Stimulated activated CD4-positive, alpha-beta T cell treated with anti-CD3 and anti-CD28 coated beads, TNF-alpha, amount 100 ng/mL, for 24 hours (primary cell): ENCODE measurements around the gene JMJD1C.
"Not testable (repeated sequence)": the region's sequence is repeated elsewhere in the genome, so short reads cannot be mapped to it uniquely, and the experiment has no call there.

Experiments
- DNase-seq, 3 experiments: peaks; one replicate each; pipeline ENCODE4 v3.0.0-alpha.2; 2020; ENCODE audit warnings: low read depth in 3 of 3

The JMJD1C gene

GRCh38 chr10:63365976-63366765 is 99.6 kb downstream of the JMJD1C start:
- DNase-seq: no peak

- no peak for DNase-seq
These were observed 100.9 kb downstream of the JMJD1C start for GRCh38 chr10:63364918-63365317.

GRCh38 chr10:63363951-63364350 is 101.8 kb downstream of the JMJD1C start:
- no peak for DNase-seq

GRCh38 chr10:63355682-63356081 is 110.1 kb downstream of the JMJD1C start:
- DNase-seq: no peak

GRCh38 chr10:63352976-63353375 is 112.8 kb downstream of the JMJD1C start:
- DNase-seq: no peak

- no peak for DNase-seq
These were observed 117.4 kb downstream of the JMJD1C start for GRCh38 chr10:63348245-63348850.

GRCh38 chr10:63346015-63346441 is 119.7 kb downstream of the JMJD1C start:
- no peak for DNase-seq

GRCh38 chr10:63344269-63344668 is 121.5 kb downstream of the JMJD1C start:
- no peak for DNase-seq

- DNase-seq: no peak
These were observed 122.3 kb downstream of the JMJD1C start for GRCh38 chr10:63343476-63343875.

GRCh38 chr10:63339640-63340039 is 126.1 kb downstream of the JMJD1C start:
- not testable (repeated sequence) for DNase-seq

GRCh38 chr10:63337455-63338251 is 128.1 kb downstream of the JMJD1C start:
- DNase-seq: no peak

- no peak for DNase-seq
These were observed 134.2 kb downstream of the JMJD1C start for GRCh38 chr10:63331586-63331985.

GRCh38 chr10:63324495-63324854 is 141.3 kb downstream of the JMJD1C start:
- DNase-seq: no peak

GRCh38 chr10:63323701-63324494 is 141.9 kb downstream of the JMJD1C start:
- no peak for DNase-seq

- DNase-seq: no peak
These were observed 145.1 kb downstream of the JMJD1C start for GRCh38 chr10:63320683-63321082.

- no peak for DNase-seq
These were observed 146.5 kb downstream of the JMJD1C start for GRCh38 chr10:63319231-63319630.

GRCh38 chr10:63318491-63318890 is 147.3 kb downstream of the JMJD1C start:
- no peak for DNase-seq

- DNase-seq: no peak
These were observed 151.8 kb downstream of the JMJD1C start for GRCh38 chr10:63314020-63314419.

- DNase-seq: no peak
These were observed 152.6 kb downstream of the JMJD1C start for GRCh38 chr10:63313066-63313717.

GRCh38 chr10:63308628-63309027 is 157.1 kb downstream of the JMJD1C start:
- no peak for DNase-seq

- DNase-seq: no peak
These were observed 161.6 kb downstream of the JMJD1C start for GRCh38 chr10:63304146-63304545.
